ENCODE measurements around the gene VAV3.
A peak's percentile ranks its signal among the peaks of the same experiment; 100 is the strongest.

VAV3 gene

DNA sequence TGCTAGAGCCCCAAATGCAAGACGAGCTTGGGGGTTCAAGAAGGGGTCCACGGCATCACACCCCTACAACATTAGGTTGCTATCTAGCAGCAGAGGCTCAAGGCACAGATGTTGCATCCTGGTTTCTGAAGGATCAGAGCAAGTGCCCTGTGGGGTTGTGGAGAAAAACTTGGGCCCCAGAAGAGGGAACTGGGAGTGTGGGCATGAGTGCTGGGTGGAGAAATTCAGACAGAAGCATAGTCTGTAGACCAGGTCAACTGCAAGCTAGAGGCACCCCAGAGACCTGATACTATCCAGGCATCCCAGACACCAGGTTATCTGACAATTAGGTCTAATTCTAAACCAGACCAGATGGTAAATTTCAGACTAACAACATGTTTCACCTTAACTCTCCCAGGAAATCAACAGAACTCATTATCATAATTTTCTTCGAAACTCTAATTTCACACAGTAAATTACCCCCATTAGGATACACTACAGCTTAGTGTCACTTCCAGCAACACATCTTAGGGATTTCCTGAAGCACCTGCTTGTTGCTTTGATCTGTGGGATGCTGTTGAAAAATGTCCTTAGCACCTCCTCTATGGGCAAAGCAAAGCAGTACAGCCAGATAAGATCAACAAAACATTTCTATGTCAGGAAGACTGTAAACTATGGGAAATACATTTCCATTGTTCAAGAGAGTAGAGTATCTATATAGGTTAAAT lies 179.3 kb downstream of the VAV3 start:
- Histone ChIP-seq H3K9me3 (ENCODE audit: control insufficient read depth, low read depth, low read length) (no peaks in the 10 kb centered on the region), H3K27me3 (ENCODE audit: control insufficient read depth, insufficient read depth, low read length) (no peaks in the 10 kb centered on the region), H3K4me3 (ENCODE audit: low read length) (no peak overlapping the region), H3K4me1 (ENCODE audit: control insufficient read depth, low read depth, low read length) (no peaks in the 10 kb centered on the region), H3K9ac (ENCODE audit: low read length) (no peak overlapping the region), H3K36me3 (ENCODE audit: control insufficient read depth, low read depth, low read length) (no peaks in the 10 kb centered on the region), H3K27ac (ENCODE audit: low read length) (no peak overlapping the region)

DNA sequence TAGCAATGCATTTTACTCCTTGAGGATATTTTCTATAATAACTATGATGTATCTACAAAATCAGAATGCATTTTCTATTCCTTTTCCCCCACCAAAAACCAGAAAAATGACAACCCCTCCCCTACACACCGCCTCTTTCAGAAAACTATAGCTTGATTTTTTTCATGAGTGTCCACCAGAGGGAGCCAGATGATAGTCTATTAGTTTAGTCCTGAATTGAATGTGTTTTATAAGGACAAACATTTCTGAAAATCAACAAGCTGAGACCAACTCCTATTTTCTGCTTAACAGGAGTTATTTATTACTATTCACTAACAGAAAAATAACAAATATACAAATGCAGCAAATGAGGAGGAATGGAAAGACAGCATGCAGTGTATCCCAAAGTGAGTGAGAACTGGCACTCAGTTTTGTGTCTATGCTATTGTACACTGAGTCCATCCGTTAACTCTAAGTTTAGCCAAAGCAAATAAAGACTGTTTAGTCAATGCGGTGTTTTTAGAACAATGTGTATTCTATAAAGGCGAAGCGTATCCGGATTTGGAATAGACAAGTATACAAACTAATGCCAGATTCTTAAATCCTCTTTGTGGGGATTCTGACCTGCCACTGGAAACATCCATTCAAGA lies 182.6 kb downstream of the VAV3 start:
- Histone ChIP-seq H3K36me3 (ENCODE audit: control insufficient read depth, low read depth, low read length) (no peaks in the 10 kb centered on the region), H3K4me1 (ENCODE audit: control insufficient read depth, low read depth, low read length) (no peaks in the 10 kb centered on the region), H3K9ac (ENCODE audit: low read length) (no peak overlapping the region), H3K27ac (ENCODE audit: low read length) (no peak overlapping the region), H3K27me3 (ENCODE audit: control insufficient read depth, insufficient read depth, low read length) (no peaks in the 10 kb centered on the region), H3K9me3 (ENCODE audit: control insufficient read depth, low read depth, low read length) (no peaks in the 10 kb centered on the region), H3K4me3 (ENCODE audit: low read length) (no peak overlapping the region)

DNA sequence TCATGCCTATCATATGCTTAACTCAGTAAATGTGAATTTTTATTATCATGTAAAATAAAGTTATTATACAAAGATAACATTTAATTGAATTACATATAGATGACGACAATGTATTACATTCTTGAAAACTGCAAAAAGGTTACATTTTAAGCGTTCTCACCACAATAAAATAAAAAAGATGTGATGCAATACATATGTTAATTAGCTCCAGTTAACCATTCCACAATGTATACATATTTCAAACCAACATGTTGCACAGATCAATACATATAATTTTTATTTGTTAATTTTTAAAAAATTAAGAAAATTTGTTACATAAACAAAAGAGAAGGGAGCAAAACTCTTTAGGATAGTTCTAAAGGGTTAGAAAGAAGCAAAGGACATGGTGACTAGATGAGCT lies 183.7 kb downstream of the VAV3 start:
- Histone ChIP-seq H3K9me3 (ENCODE audit: control insufficient read depth, low read depth, low read length) (no peaks in the 10 kb centered on the region), H3K4me3 (ENCODE audit: low read length) (no peak overlapping the region), H3K36me3 (ENCODE audit: control insufficient read depth, low read depth, low read length) (no peaks in the 10 kb centered on the region), H3K27ac (ENCODE audit: low read length) (no peak overlapping the region), H3K27me3 (ENCODE audit: control insufficient read depth, insufficient read depth, low read length) (no peaks in the 10 kb centered on the region), H3K4me1 (ENCODE audit: control insufficient read depth, low read depth, low read length) (no peaks in the 10 kb centered on the region), H3K9ac (ENCODE audit: low read length) (no peak overlapping the region)

DNA sequence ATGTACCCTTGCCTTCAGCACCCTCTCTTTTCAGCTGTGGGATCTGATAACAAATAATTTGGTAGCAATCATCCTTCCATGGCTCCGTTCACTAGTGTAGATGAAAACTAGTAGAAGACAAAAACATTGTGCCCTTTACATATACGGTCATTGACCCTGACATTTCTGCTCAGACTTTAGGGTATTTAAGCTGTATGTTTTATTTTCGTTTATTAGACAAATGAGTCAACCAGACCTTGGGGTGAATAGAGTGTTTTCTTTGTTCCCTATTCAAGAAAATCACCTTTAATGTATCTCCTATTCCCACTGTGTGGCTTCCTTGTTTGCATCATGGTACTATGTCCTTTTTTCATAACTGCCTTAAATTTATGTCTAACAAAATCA lies 187.3 kb downstream of the VAV3 start:
- Histone ChIP-seq H3K27ac (ENCODE audit: low read length) (no peak overlapping the region), H3K9me3 (ENCODE audit: control insufficient read depth, low read depth, low read length) (no peaks in the 10 kb centered on the region), H3K9ac (ENCODE audit: low read length) (no peak overlapping the region), H3K4me3 (ENCODE audit: low read length) (no peak overlapping the region), H3K36me3 (ENCODE audit: control insufficient read depth, low read depth, low read length) (no peaks in the 10 kb centered on the region), H3K27me3 (ENCODE audit: control insufficient read depth, insufficient read depth, low read length) (no peaks in the 10 kb centered on the region), H3K4me1 (ENCODE audit: control insufficient read depth, low read depth, low read length) (no peaks in the 10 kb centered on the region)

DNA sequence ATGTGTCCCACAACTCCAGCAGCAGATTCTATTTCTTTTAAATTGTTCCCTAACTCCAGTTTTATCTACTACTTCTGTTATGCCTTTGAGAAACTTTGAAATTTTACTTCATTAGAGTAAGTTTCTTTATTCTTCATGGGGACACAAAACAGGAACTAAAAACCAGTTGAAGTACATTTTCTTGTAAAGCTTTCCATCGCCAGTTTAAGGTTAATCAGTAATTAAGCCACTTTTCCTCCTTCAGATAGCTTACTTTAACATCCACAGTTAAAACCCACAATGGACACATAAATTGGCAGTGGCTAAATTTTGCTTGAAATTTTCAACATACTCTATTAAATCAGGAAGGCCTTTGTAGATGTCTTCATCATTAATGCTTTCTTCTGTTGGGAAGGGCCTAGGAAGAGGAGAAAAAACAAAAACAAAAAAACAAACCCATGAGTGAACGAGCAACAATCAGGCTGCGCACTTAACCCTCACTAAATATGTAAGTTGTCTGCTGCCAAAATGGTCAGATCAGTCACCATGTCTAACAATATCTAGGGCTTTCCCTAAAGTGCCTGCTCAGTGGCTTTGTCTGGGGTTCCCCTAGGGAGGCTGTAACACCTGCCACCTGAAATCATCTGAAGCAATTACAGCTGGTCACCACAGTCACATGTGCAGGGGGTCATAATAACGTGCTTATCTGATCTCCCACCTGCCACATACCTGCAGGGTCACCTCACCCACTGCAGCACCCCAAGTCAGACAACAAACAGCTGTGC lies 187.9 kb downstream of the VAV3 start:
- Histone ChIP-seq H3K36me3 (ENCODE audit: control insufficient read depth, low read depth, low read length) (no peaks in the 10 kb centered on the region), H3K27me3 (ENCODE audit: control insufficient read depth, insufficient read depth, low read length) (no peaks in the 10 kb centered on the region), H3K4me3 (ENCODE audit: low read length) (no peak overlapping the region), H3K9ac (ENCODE audit: low read length) (no peak overlapping the region), H3K27ac (ENCODE audit: low read length) (no peak overlapping the region), H3K9me3 (ENCODE audit: control insufficient read depth, low read depth, low read length) (no peaks in the 10 kb centered on the region), H3K4me1 (ENCODE audit: control insufficient read depth, low read depth, low read length) (no peaks in the 10 kb centered on the region)

DNA sequence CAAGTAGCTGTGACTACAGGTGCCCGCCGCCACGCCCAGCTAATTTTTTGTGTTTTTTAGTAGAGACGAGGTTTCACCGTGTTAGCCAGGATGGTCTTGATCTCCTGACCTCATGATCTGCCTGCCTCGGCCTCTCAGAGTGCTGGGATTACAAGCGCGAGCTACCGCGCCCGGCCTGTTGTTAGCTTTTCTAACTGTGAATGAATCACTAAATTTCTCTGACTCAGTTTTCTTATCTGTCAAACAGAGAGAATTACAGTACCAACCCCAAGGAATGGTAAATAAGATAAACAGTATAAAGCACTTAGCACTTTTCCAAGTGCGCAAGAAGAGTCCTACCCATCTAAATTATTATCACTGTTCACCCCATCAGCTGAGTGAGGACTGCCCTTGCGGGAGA lies 193.6 kb downstream of the VAV3 start:
- no peak overlapping the region for H3K27ac ChIP-seq (ENCODE audit: low read length)
- H3K9me3 ChIP-seq (ENCODE audit: control insufficient read depth, low read depth, low read length), result no peaks in the 10 kb centered on the region
- H3K36me3 ChIP-seq (ENCODE audit: control insufficient read depth, low read depth, low read length), result no peaks in the 10 kb centered on the region

DNA sequence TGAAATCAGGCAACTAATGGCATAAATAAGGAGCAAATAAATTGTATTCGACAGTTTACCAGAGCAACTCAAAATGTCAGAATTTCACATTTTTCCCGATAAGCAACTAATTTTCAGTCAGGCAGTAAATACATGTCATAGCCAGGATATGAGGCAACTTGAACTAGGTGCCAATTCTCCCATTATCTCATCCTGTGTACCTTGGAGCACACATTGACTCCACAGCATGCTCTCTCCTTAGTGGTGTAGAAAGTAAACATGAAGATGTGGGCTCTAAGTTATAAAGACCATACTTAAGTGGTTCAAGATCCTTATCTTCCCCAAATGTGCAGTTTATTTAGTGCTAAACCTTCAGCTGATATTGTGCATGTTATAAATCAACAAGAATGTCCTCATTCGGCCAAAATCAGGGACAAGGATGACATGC lies 197.8 kb downstream of the VAV3 start:
- H3K36me3 ChIP-seq (ENCODE audit: control insufficient read depth, low read depth, low read length), result no peaks in the 10 kb centered on the region
- H3K4me1 ChIP-seq (ENCODE audit: control insufficient read depth, low read depth, low read length), result peaks cover 22% of the 10 kb centered on the region
- no peak overlapping the region for H3K9ac ChIP-seq (ENCODE audit: low read length)
- no peak overlapping the region for H3K27ac ChIP-seq (ENCODE audit: low read length)
- no peaks in the 10 kb centered on the region for H3K9me3 ChIP-seq (ENCODE audit: control insufficient read depth, low read depth, low read length)
- H3K4me3 ChIP-seq (ENCODE audit: low read length), result no peak overlapping the region
- no peaks in the 10 kb centered on the region for H3K27me3 ChIP-seq (ENCODE audit: control insufficient read depth, insufficient read depth, low read length)

More for the DNA sequence above, 193.6 kb downstream of the VAV3 start:
- peaks cover 3% of the 10 kb centered on the region for H3K4me1 ChIP-seq (ENCODE audit: control insufficient read depth, low read depth, low read length)
- no peaks in the 10 kb centered on the region for H3K27me3 ChIP-seq (ENCODE audit: control insufficient read depth, insufficient read depth, low read length)
- no peak overlapping the region for H3K4me3 ChIP-seq (ENCODE audit: low read length)
- H3K9ac ChIP-seq (ENCODE audit: low read length), result no peak overlapping the region

DNA sequence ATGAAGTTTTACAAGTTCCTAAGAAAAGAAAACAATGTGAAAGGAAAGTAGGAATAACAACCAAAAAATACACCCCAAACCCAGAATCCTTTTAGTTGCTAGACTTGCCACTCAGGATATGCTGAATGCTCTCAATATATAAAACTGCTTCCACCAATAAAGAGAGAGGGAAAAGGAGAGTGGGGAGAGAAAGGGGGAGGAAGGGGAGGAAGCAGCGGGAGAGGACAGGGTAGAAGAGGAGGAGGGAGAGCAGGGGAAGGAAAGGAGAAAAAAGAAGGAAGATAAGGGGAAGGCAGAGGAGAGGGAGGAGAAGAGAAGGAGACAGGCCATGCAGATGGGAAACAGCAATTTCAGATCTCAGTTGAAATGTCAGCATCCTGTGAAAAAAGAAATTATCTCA lies 198.4 kb downstream of the VAV3 start:
- H3K9me3 ChIP-seq (ENCODE audit: control insufficient read depth, low read depth, low read length), result no peaks in the 10 kb centered on the region
- H3K27me3 ChIP-seq (ENCODE audit: control insufficient read depth, insufficient read depth, low read length), result no peaks in the 10 kb centered on the region

DNA sequence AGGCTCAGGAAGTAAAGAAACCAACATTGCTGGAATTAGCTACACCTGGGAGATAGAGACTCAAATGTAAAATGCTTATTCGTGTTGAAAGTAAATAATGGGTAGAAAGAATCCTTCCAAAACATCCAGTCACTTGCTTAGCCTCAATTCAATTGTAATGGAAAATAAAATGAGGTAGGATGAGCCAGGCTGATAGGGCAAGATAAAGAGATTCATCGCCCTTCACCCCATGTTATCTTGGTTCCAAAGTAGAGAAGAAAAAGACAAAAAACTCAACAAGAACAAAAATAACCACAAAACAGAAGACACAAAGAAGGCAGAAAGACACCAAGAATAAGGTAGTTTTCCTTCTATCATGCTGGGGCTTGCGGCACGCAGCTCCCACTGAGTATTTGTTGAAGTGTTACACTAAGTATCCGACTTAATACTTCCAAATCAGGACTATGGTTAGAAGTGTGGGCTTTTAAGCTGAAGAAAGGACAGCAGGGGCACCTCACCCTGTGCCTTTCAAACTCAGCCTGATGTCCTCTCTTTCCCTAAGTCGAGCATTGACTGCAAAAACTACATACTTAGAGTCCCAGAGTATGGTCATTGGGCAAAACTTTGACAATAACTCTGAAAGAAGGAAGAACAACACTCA lies 202.1 kb downstream of the VAV3 start:
- H3K36me3 ChIP-seq (ENCODE audit: control insufficient read depth, low read depth, low read length), result no peaks in the 10 kb centered on the region
- no peaks in the 10 kb centered on the region for H3K27me3 ChIP-seq (ENCODE audit: control insufficient read depth, insufficient read depth, low read length)
- H3K9ac ChIP-seq (ENCODE audit: low read length), result no peak overlapping the region

More for the DNA sequence above, 198.4 kb downstream of the VAV3 start:
- Histone ChIP-seq H3K36me3 (ENCODE audit: control insufficient read depth, low read depth, low read length) (no peaks in the 10 kb centered on the region), H3K4me3 (ENCODE audit: low read length) (no peak overlapping the region), H3K9ac (ENCODE audit: low read length) (no peak overlapping the region), H3K4me1 (ENCODE audit: control insufficient read depth, low read depth, low read length) (peaks cover 23% of the 10 kb centered on the region), H3K27ac (ENCODE audit: low read length) (no peak overlapping the region)

DNA sequence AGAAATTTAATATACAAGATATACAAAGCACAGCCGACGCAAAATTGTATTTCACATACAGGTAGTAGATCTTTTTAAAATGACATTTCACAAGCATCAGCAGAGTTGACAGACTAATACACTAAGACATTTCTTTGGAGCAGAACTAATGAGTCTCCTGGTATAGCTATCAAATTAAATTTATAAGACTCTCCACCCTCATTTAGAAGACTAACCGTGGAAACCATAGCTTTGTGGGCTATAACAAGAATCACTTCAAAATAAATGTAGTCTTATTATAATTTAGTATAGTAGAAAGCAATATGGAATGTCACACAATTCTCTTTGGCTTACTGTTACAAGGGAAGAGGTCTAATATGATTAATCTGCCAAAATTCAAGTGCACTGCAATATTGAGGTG lies 204.9 kb downstream of the VAV3 start:
- Histone ChIP-seq H3K4me3 (ENCODE audit: low read length) (no peak overlapping the region), H3K9me3 (ENCODE audit: control insufficient read depth, low read depth, low read length) (no peaks in the 10 kb centered on the region), H3K27ac (ENCODE audit: low read length) (no peak overlapping the region), H3K4me1 (ENCODE audit: control insufficient read depth, low read depth, low read length) (peaks cover 18% of the 10 kb centered on the region), H3K36me3 (ENCODE audit: control insufficient read depth, low read depth, low read length) (no peaks in the 10 kb centered on the region), H3K27me3 (ENCODE audit: control insufficient read depth, insufficient read depth, low read length) (no peaks in the 10 kb centered on the region), H3K9ac (ENCODE audit: low read length) (no peak overlapping the region)

More for the DNA sequence above, 202.1 kb downstream of the VAV3 start:
- Histone ChIP-seq H3K4me3 (ENCODE audit: low read length) (peak overlapping the region; percentile 5), H3K4me1 (ENCODE audit: control insufficient read depth, low read depth, low read length) (peaks cover 23% of the 10 kb centered on the region), H3K9me3 (ENCODE audit: control insufficient read depth, low read depth, low read length) (no peaks in the 10 kb centered on the region), H3K27ac (ENCODE audit: low read length) (no peak overlapping the region)

DNA sequence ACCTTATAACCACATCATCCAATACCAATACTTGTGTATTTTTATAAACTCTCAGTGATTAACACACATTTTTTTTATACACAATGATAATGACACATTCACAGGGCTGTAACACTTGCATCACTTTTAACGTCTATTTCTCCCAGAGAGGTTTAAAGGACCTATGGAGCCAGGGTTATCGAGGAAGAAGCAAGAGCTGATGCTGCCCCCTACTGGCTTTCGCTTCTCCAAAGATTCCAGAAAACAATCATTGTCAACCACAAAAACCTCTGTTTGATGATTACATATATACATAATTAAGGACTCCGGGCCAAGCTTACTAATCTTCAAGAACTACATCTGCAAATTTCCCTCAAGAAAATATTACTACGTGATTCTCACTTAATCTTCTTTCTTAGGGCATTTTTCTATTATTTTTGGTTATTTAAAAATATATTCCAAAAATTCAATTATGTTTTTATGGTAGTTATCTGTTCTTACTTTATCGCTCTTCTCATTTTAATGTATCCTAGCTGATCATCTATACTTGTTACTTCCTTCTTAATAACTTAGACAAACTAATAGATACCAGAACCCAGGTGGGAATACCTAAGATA lies 214.5 kb downstream of the VAV3 start:
- no peak overlapping the region for H3K4me3 ChIP-seq (ENCODE audit: low read length)
- H3K9me3 ChIP-seq (ENCODE audit: control insufficient read depth, low read depth, low read length), result no peaks in the 10 kb centered on the region
- no peaks in the 10 kb centered on the region for H3K36me3 ChIP-seq (ENCODE audit: control insufficient read depth, low read depth, low read length)
- no peak overlapping the region for H3K9ac ChIP-seq (ENCODE audit: low read length)
- peaks cover 9% of the 10 kb centered on the region for H3K4me1 ChIP-seq (ENCODE audit: control insufficient read depth, low read depth, low read length)
- no peak overlapping the region for H3K27ac ChIP-seq (ENCODE audit: low read length)
- H3K27me3 ChIP-seq (ENCODE audit: control insufficient read depth, insufficient read depth, low read length), result no peaks in the 10 kb centered on the region
